Measurements from ENCODE around the gene CEP126. TPM values are rescaled to one million over a fixed set of nuclear protein-coding genes. Genes with fewer than 3 reads are reported as not detected.

Gene CEP126
- total and polyA plus RNA-seq, 2 of the 13 experiments (the other 11 are each of a cell fraction or from before 2014, with no cell fraction given), result 1.4 to 1.7 TPM

DNA sequence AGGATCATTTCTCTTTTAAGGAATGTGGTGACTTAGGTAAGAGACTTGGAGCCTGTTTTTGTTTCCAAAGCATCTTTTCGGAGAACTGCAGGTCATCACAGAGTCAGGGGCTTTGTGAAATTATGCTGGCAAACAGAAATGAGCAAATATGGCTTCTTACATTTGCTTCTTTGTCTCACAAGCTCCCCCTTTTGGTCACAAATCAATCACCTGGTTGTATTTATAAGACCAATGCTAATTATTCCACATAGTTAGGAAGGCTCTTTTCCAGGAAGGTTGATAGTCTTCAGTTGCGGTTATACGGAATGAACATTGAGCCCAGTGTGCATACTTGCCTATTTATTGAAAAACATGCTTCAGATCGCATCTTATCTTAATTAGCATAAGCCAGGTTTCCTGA is 34.6 kb upstream of the CEP126 start (continued):
- TF ChIP-seq, protein P1, sequence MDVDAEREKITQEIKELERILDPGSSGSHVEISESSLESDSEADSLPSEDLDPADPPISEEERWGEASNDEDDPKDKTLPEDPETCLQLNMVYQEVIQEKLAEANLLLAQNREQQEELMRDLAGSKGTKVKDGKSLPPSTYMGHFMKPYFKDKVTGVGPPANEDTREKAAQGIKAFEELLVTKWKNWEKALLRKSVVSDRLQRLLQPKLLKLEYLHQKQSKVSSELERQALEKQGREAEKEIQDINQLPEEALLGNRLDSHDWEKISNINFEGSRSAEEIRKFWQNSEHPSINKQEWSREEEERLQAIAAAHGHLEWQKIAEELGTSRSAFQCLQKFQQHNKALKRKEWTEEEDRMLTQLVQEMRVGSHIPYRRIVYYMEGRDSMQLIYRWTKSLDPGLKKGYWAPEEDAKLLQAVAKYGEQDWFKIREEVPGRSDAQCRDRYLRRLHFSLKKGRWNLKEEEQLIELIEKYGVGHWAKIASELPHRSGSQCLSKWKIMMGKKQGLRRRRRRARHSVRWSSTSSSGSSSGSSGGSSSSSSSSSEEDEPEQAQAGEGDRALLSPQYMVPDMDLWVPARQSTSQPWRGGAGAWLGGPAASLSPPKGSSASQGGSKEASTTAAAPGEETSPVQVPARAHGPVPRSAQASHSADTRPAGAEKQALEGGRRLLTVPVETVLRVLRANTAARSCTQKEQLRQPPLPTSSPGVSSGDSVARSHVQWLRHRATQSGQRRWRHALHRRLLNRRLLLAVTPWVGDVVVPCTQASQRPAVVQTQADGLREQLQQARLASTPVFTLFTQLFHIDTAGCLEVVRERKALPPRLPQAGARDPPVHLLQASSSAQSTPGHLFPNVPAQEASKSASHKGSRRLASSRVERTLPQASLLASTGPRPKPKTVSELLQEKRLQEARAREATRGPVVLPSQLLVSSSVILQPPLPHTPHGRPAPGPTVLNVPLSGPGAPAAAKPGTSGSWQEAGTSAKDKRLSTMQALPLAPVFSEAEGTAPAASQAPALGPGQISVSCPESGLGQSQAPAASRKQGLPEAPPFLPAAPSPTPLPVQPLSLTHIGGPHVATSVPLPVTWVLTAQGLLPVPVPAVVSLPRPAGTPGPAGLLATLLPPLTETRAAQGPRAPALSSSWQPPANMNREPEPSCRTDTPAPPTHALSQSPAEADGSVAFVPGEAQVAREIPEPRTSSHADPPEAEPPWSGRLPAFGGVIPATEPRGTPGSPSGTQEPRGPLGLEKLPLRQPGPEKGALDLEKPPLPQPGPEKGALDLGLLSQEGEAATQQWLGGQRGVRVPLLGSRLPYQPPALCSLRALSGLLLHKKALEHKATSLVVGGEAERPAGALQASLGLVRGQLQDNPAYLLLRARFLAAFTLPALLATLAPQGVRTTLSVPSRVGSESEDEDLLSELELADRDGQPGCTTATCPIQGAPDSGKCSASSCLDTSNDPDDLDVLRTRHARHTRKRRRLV (CRISPR knock-in tag; IDR thresholded peaks at IDR 0.05), result no peak
- TF ChIP-seq, protein P2, sequence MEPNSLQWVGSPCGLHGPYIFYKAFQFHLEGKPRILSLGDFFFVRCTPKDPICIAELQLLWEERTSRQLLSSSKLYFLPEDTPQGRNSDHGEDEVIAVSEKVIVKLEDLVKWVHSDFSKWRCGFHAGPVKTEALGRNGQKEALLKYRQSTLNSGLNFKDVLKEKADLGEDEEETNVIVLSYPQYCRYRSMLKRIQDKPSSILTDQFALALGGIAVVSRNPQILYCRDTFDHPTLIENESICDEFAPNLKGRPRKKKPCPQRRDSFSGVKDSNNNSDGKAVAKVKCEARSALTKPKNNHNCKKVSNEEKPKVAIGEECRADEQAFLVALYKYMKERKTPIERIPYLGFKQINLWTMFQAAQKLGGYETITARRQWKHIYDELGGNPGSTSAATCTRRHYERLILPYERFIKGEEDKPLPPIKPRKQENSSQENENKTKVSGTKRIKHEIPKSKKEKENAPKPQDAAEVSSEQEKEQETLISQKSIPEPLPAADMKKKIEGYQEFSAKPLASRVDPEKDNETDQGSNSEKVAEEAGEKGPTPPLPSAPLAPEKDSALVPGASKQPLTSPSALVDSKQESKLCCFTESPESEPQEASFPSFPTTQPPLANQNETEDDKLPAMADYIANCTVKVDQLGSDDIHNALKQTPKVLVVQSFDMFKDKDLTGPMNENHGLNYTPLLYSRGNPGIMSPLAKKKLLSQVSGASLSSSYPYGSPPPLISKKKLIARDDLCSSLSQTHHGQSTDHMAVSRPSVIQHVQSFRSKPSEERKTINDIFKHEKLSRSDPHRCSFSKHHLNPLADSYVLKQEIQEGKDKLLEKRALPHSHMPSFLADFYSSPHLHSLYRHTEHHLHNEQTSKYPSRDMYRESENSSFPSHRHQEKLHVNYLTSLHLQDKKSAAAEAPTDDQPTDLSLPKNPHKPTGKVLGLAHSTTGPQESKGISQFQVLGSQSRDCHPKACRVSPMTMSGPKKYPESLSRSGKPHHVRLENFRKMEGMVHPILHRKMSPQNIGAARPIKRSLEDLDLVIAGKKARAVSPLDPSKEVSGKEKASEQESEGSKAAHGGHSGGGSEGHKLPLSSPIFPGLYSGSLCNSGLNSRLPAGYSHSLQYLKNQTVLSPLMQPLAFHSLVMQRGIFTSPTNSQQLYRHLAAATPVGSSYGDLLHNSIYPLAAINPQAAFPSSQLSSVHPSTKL (CRISPR knock-in tag; IDR thresholded peaks at IDR 0.05), result peak; percentile 19; the same call in 1 of the 2 replicates
- TF ChIP-seq MIXL1 (CRISPR knock-in tag; IDR thresholded peaks at IDR 0.05), result peak; percentile 67
- peak; percentile 43; the same call in 1 of the 2 replicates for TF ChIP-seq SMC3 (IDR thresholded peaks at IDR 0.05; ENCODE audit: low read length)
- no peak for TF ChIP-seq NR1H2 (CRISPR knock-in tag; IDR thresholded peaks at IDR 0.05; ENCODE audit: borderline replicate concordance, low read depth)
- TF ChIP-seq, protein P3, sequence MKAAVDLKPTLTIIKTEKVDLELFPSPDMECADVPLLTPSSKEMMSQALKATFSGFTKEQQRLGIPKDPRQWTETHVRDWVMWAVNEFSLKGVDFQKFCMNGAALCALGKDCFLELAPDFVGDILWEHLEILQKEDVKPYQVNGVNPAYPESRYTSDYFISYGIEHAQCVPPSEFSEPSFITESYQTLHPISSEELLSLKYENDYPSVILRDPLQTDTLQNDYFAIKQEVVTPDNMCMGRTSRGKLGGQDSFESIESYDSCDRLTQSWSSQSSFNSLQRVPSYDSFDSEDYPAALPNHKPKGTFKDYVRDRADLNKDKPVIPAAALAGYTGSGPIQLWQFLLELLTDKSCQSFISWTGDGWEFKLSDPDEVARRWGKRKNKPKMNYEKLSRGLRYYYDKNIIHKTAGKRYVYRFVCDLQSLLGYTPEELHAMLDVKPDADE (CRISPR knock-in tag; IDR thresholded peaks at IDR 0.05), result no peak
- TF ChIP-seq ZNF773 (CRISPR knock-in tag; IDR thresholded peaks at IDR 0.05; ENCODE audit: borderline replicate concordance), result no peak
- peak; percentile 70 for TF ChIP-seq STAG1 (CRISPR knock-in tag; IDR thresholded peaks at IDR 0.05)
- no peak for TF ChIP-seq ZBTB8A (CRISPR knock-in tag; IDR thresholded peaks at IDR 0.05; ENCODE audit: borderline replicate concordance, low read depth)
- TF ChIP-seq ZNF629 (CRISPR knock-in tag; conservative IDR thresholded peaks at IDR 0.05), result no peak
- no peak for TF ChIP-seq ZNF235 (CRISPR knock-in tag; IDR thresholded peaks at IDR 0.05; ENCODE audit: borderline replicate concordance)
- TF ChIP-seq, protein P4, sequence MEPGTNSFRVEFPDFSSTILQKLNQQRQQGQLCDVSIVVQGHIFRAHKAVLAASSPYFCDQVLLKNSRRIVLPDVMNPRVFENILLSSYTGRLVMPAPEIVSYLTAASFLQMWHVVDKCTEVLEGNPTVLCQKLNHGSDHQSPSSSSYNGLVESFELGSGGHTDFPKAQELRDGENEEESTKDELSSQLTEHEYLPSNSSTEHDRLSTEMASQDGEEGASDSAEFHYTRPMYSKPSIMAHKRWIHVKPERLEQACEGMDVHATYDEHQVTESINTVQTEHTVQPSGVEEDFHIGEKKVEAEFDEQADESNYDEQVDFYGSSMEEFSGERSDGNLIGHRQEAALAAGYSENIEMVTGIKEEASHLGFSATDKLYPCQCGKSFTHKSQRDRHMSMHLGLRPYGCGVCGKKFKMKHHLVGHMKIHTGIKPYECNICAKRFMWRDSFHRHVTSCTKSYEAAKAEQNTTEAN (CRISPR knock-in tag; conservative IDR thresholded peaks at IDR 0.05), result no peak
- TF ChIP-seq, protein P5, sequence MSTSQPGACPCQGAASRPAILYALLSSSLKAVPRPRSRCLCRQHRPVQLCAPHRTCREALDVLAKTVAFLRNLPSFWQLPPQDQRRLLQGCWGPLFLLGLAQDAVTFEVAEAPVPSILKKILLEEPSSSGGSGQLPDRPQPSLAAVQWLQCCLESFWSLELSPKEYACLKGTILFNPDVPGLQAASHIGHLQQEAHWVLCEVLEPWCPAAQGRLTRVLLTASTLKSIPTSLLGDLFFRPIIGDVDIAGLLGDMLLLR (CRISPR knock-in tag; IDR thresholded peaks at IDR 0.05), result no peak
- TF ChIP-seq NAIF1 (CRISPR knock-in tag; IDR thresholded peaks at IDR 0.05; ENCODE audit: borderline replicate concordance), result no peak
- peak; percentile 34; the same call in 1 of the 2 replicates for TF ChIP-seq ZMYM4 (CRISPR knock-in tag; IDR thresholded peaks at IDR 0.05)
- TF ChIP-seq ZNF101 (CRISPR knock-in tag; IDR thresholded peaks at IDR 0.05; ENCODE audit: borderline replicate concordance, low read depth), result no peak
- peak; percentile 55 for TF ChIP-seq YY1 (IDR thresholded peaks at IDR 0.05; ENCODE audit: insufficient read depth, insufficient replicate concordance, low read depth, low read length)
- no peak for TF ChIP-seq ZNF563 (CRISPR knock-in tag; IDR thresholded peaks at IDR 0.05)
- TF ChIP-seq U2AF2 (IDR thresholded peaks at IDR 0.05; ENCODE audit: low read depth, low read length), result no peak

Measured in HepG2 (cell line).